GM23248 (cell line): ENCODE measurements around the gene INPPL1.

Experiments
- EZH2 ChIP-seq: fragments of 200-600 bp; sonication (generic); IDR thresholded peaks from 2 replicates; pipeline ENCODE4 v1.6.1; 2018; ENCODE audit warnings: antibody characterized with exemption, mild to moderate bottlenecking; ENCODE audit not compliant: insufficient read depth, poor library complexity, severe bottlenecking
- EZH2phosphoT487 ChIP-seq: fragments of 200-600 bp; sonication (generic); IDR thresholded peaks from 2 replicates; pipeline ENCODE4 v1.6.1; 2018; ENCODE audit warnings: antibody characterized with exemption, moderate library complexity, mild to moderate bottlenecking, low read depth; ENCODE audit not compliant: insufficient read depth

- no peak for TF ChIP-seq EZH2
- TF ChIP-seq EZH2phosphoT487: no peak
These were observed 25.4 kb downstream of the INPPL1 start for GRCh38 chr11:72249961-72250360.
